NCI-H1092 treated with DMSO at 0.1 percent for 48 hours (cell line): ENCODE measurements around the gene AIF1L.

Experiments
- DNase-seq: peaks from one replicate; lab custom pipeline; 2025; lab: John Stamatoyannopoulos, UW

Gene AIF1L

DNA sequence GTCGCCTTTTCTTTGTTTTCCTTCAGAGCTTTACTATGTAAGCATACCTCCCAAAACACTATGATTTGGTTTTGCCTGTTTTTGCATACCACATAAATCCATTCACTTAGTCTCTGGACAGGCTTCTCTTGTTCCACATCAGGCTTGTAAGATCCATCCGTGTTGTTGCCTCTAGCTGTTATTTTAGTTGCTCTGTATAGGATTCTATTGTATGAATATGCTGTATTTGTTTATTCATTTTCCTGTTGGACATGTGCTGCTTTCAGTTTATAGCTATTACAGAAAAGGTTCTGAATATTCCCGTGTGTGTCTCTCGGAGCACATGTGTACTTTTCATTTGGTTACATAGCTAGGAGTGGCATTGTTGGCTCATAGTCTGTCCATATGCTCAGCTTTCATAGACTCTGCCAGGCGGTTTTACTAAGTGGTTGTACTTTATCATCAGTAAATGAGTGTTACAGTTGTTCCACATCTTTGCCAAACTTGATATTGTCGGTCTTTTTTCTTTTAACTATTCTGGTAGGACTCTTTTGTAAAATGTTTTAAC, 70.9 kb downstream of the AIF1L start:
- peak; percentile 69 for DNase-seq

GRCh38 chr9:131167936-131168335, 71.6 kb downstream of the AIF1L start:
- no peak for DNase-seq

DNA sequence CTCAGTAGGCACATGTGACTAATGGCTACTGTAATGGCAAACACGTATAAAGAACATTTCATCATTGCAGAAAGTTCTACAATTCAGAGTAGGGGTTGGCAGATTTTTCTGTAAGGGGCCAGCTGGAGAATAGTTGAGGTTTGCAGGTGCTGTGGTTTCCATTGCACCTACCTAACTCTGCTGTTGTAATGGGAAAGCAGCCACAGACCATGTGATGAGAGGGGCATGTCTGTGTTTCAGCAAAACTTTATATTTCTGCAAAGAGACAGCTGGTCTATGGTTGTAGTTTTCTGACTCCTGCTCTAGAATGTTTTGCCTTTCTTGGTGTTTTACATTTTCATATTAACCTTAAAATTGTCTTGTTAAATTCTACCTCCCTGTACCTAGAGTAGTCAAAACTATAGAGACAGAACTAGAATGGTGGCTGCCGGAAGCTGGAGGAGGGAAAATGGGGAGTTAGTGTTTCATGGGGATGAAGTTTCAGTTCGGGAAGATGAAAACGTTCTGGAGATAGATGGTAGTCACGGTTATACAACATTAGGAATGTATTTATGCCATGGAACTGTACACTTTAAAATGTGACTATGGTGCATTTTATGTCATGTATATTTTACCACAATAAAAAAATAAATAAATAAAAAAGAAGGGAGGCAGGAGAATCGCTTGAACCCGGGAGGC, 73.4 kb downstream of the AIF1L start:
- DNase-seq: no peak
